ENCODE measurements around the gene ZNF384.
A peak's percentile ranks its signal among the peaks of the same experiment; 100 is the strongest.

The ZNF384 gene

GRCh38 chr12:6653987-6654386 is 35.2 kb downstream of the ZNF384 start:
- DNase-seq (ENCODE audit: low read depth in 3 of 3) = no peak

GRCh38 chr12:6653342-6653741 is 35.8 kb downstream of the ZNF384 start:
- no peak for DNase-seq (ENCODE audit: low read depth in 3 of 3)

GRCh38 chr12:6652391-6652790 is 36.8 kb downstream of the ZNF384 start:
- no peak for DNase-seq (ENCODE audit: low read depth in 3 of 3)

- DNase-seq (ENCODE audit: low read depth in 3 of 3) = no peak
These were observed 38.3 kb downstream of the ZNF384 start for GRCh38 chr12:6650832-6651231.

GRCh38 chr12:6647083-6647604 is 42.0 kb downstream of the ZNF384 start, which contains the start of gene ACRBP:
ACRBP (minus strand) TSS chr12:6647432; CDS start chr12:6647366, 66 bp downstream.
- DNase-seq (ENCODE audit: low read depth in 3 of 3) = no peak

GRCh38 chr12:6646276-6647082 is 42.7 kb downstream of the ZNF384 start:
- DNase-seq (ENCODE audit: low read depth in 3 of 3) = no peak

GRCh38 chr12:6644903-6645302 is 44.3 kb downstream of the ZNF384 start:
- no peak for DNase-seq (ENCODE audit: low read depth in 3 of 3)

GRCh38 chr12:6644257-6644596 is 44.9 kb downstream of the ZNF384 start:
- no peak for DNase-seq (ENCODE audit: low read depth in 3 of 3)

- no peak for DNase-seq (ENCODE audit: low read depth in 3 of 3)
These were observed 45.5 kb downstream of the ZNF384 start for GRCh38 chr12:6643569-6644256.

GRCh38 chr12:6641131-6641530 is 48.0 kb downstream of the ZNF384 start:
- DNase-seq (ENCODE audit: low read depth in 3 of 3) = no peak

- DNase-seq (ENCODE audit: low read depth in 3 of 3) = no peak
These were observed 48.7 kb downstream of the ZNF384 start for GRCh38 chr12:6640497-6640896.

GRCh38 chr12:6639151-6639801 is 49.9 kb downstream of the ZNF384 start:
- DNase-seq (ENCODE audit: low read depth in 3 of 3) = no peak

GRCh38 chr12:6638305-6638704 is 50.9 kb downstream of the ZNF384 start:
- no peak for DNase-seq (ENCODE audit: low read depth in 3 of 3)

- DNase-seq (ENCODE audit: low read depth in 3 of 3) = no peak
These were observed 53.2 kb downstream of the ZNF384 start, which contains the start of gene LPAR5 for GRCh38 chr12:6635856-6636531. LPAR5 (minus strand) TSS chr12:6635959; CDS start chr12:6621248, 14,711 bp downstream.

GRCh38 chr12:6635375-6635855 is 53.8 kb downstream of the ZNF384 start:
- DNase-seq (ENCODE audit: low read depth in 3 of 3) = peak in 1 of 3 donors; percentile 49

- no peak for DNase-seq (ENCODE audit: low read depth in 3 of 3)
These were observed 56.9 kb downstream of the ZNF384 start for GRCh38 chr12:6632026-6632983.

- no peak for DNase-seq (ENCODE audit: low read depth in 3 of 3)
These were observed 57.6 kb downstream of the ZNF384 start for GRCh38 chr12:6631549-6631961.

GRCh38 chr12:6630736-6631135 is 58.4 kb downstream of the ZNF384 start:
- no peak for DNase-seq (ENCODE audit: low read depth in 3 of 3)

- DNase-seq (ENCODE audit: low read depth in 3 of 3) = no peak
These were observed 61.6 kb downstream of the ZNF384 start for GRCh38 chr12:6627616-6628015.

- no peak for DNase-seq (ENCODE audit: low read depth in 3 of 3)
These were observed 62.4 kb downstream of the ZNF384 start for GRCh38 chr12:6626654-6627283.
